SK-N-SH treated with all-trans-retinoic acid at 6 μM for 48 hours (cell line): ENCODE results near the gene CFAP65.

Experiments
- ZNF70 ChIP-seq: fragments of 450-650 bp; formaldehyde crosslinking; IDR thresholded peaks from 2 replicates; pipeline ENCODE4 v1.5.0; 2020; ENCODE audit warnings: mild to moderate bottlenecking, moderate library complexity
- TF ChIP-seq, protein P1 (sequence below): fragments of 250-450 bp; sonication (Bioruptor Pico); IDR thresholded peaks from 2 replicates; pipeline ENCODE4 v1.5.0; 2020; ENCODE audit warnings: mild to moderate bottlenecking, moderate library complexity

DNA sequence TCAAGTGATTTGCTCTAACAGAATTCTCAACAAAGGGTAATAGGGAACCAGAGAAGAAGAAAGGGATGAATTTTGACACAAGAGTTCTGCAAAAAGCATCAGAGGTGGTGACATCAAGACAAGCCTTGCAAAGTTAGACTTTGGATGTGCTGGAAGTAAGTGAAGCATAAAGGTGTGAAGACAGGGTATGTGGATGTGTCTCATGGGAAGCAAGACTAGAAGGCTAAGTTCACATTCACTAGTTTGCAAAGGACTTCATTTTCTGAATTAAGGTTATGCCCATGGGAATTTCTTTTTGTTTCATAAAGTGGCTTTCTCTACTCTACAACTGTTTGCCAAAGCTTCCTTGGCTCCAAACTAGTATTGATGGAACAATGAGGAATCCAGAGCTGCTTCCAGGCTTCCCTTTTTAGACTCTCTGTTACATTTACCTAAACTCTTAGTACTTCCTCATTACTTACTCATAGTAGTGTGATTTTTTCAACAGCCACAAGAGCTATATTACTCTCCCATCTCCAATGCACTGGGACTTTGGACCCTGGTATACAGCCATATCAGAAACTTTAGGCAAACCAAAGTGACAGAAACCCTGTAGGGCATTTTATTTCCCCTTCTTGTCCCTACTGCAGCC, 40.5 kb upstream of the CFAP65 start:
- TF ChIP-seq ZNF70 (CRISPR knock-in tag), result no peak
- TF ChIP-seq, protein P1, sequence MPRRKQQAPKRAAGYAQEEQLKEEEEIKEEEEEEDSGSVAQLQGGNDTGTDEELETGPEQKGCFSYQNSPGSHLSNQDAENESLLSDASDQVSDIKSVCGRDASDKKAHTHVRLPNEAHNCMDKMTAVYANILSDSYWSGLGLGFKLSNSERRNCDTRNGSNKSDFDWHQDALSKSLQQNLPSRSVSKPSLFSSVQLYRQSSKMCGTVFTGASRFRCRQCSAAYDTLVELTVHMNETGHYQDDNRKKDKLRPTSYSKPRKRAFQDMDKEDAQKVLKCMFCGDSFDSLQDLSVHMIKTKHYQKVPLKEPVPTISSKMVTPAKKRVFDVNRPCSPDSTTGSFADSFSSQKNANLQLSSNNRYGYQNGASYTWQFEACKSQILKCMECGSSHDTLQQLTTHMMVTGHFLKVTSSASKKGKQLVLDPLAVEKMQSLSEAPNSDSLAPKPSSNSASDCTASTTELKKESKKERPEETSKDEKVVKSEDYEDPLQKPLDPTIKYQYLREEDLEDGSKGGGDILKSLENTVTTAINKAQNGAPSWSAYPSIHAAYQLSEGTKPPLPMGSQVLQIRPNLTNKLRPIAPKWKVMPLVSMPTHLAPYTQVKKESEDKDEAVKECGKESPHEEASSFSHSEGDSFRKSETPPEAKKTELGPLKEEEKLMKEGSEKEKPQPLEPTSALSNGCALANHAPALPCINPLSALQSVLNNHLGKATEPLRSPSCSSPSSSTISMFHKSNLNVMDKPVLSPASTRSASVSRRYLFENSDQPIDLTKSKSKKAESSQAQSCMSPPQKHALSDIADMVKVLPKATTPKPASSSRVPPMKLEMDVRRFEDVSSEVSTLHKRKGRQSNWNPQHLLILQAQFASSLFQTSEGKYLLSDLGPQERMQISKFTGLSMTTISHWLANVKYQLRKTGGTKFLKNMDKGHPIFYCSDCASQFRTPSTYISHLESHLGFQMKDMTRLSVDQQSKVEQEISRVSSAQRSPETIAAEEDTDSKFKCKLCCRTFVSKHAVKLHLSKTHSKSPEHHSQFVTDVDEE (CRISPR knock-in tag), result no peak
